Glomerular visceral epithelial cell (primary cell): ENCODE data around the gene GID4.

Experiments used
- DNase-seq: peaks from one replicate; pipeline ENCODE4 v3.0.0-alpha.2; 2016; ENCODE audit errors: extremely low spot score

The GID4 gene

GRCh38 chr17:18101828-18102227 lies 62.6 kb downstream of the GID4 start:
- DNase-seq = no peak

- no peak for DNase-seq
Observed at GRCh38 chr17:18102640-18103039, 63.4 kb downstream of the GID4 start.

GRCh38 chr17:18105027-18105426 lies 65.8 kb downstream of the GID4 start:
- DNase-seq = no peak

- no peak for DNase-seq
Observed at GRCh38 chr17:18105595-18105994, 66.4 kb downstream of the GID4 start.

GRCh38 chr17:18106211-18106610 lies 67.0 kb downstream of the GID4 start:
- no peak for DNase-seq

GRCh38 chr17:18107061-18107790 lies 68.0 kb downstream of the GID4 start:
- no peak for DNase-seq

- DNase-seq = no peak
Observed at GRCh38 chr17:18107971-18108370, 68.8 kb downstream of the GID4 start.

- no peak for DNase-seq
Observed at GRCh38 chr17:18108401-18109312, 69.4 kb downstream of the GID4 start, which contains the start of gene MYO15A. MYO15A (plus strand) TSS chr17:18108756; CDS start chr17:18118801, 10,045 bp downstream.

- DNase-seq = no peak
Observed at GRCh38 chr17:18109935-18110485, 70.8 kb downstream of the GID4 start.

- DNase-seq = no peak
Observed at GRCh38 chr17:18110636-18111145, 71.5 kb downstream of the GID4 start.

GRCh38 chr17:18111330-18111971 lies 72.2 kb downstream of the GID4 start:
- no peak for DNase-seq

GRCh38 chr17:18115517-18115916 lies 76.3 kb downstream of the GID4 start:
- DNase-seq = no peak

- no peak for DNase-seq
Observed at GRCh38 chr17:18116078-18116477, 76.9 kb downstream of the GID4 start.

- DNase-seq = no peak
Observed at GRCh38 chr17:18117533-18117932, 78.3 kb downstream of the GID4 start.
